Astrocyte (in vitro differentiated cells and primary cell): ENCODE data around the gene PRTG. TPM values are rescaled to one million over a fixed set of nuclear protein-coding genes. Genes with fewer than 3 reads are reported as not detected.

Source experiments
- DNase-seq: peaks from one replicate; pipeline ENCODE4 v3.0.0-alpha.2; 2010; ENCODE audit warnings: low read depth
- FAIRE-seq: peaks from 2 replicates; lab custom pipeline; 2011; peaks lifted over from hg19 to GRCh38; lab: Jason Lieb, UNC
- H2AFZ ChIP-seq: 2 replicates; pipeline ENCODE4 v1.6.0; 2012; ENCODE audit warnings: low read depth, low read length, inconsistent platforms
- H3K27ac ChIP-seq: 2 replicates; pipeline ENCODE4 v1.5.1; 2011; ENCODE audit warnings: low read depth, low read length, inconsistent platforms
- H3K27me3 ChIP-seq: 2 replicates; pipeline ENCODE4 v1.6.0; 2011; ENCODE audit warnings: low read length, inconsistent platforms; ENCODE audit not compliant: insufficient read depth
- H3K36me3 ChIP-seq: 2 replicates; pipeline ENCODE4 v1.5.1; 2011; ENCODE audit warnings: low read length, inconsistent platforms; ENCODE audit not compliant: insufficient read depth
- H3K4me1 ChIP-seq: 2 replicates; pipeline ENCODE4 v1.5.1; 2011; ENCODE audit warnings: low read length, inconsistent platforms; ENCODE audit not compliant: insufficient read depth
- H3K4me2 ChIP-seq: 2 replicates; pipeline ENCODE4 v1.6.0; 2012; ENCODE audit warnings: low read length, inconsistent platforms
- H3K4me3 ChIP-seq: 2 replicates; pipeline ENCODE4 v1.5.1; 2011; ENCODE audit warnings: low read depth, mild to moderate bottlenecking, low read length, inconsistent platforms; ENCODE audit not compliant: insufficient read depth
- H3K79me2 ChIP-seq: 2 replicates; pipeline ENCODE4 v1.6.0; 2012; ENCODE audit warnings: mild to moderate bottlenecking, low read length, inconsistent platforms; ENCODE audit not compliant: insufficient read depth
- H3K9ac ChIP-seq: 2 replicates; pipeline ENCODE4 v1.6.0; 2012; ENCODE audit warnings: mild to moderate bottlenecking, low read length, inconsistent platforms
- H3K9me3 ChIP-seq: 2 replicates; pipeline ENCODE4 v1.5.1; 2012; ENCODE audit warnings: low read depth, mild to moderate bottlenecking, low read length, inconsistent platforms; ENCODE audit not compliant: insufficient read depth
- H4K20me1 ChIP-seq: 2 replicates; pipeline ENCODE4 v1.6.0; 2012; ENCODE audit warnings: low read length, inconsistent platforms; ENCODE audit not compliant: insufficient read depth
- H3K27ac Mint-ChIP-seq: one replicate; pipeline ENCODE4 v1.8.0; 2021; ENCODE audit warnings: mild to moderate bottlenecking, mixed read lengths; ENCODE audit not compliant: unreplicated experiment
- H3K27me3 Mint-ChIP-seq: one replicate; pipeline ENCODE4 v1.8.0; 2021; ENCODE audit warnings: low read depth, mixed read lengths; ENCODE audit not compliant: unreplicated experiment
- H3K36me3 Mint-ChIP-seq: one replicate; pipeline ENCODE4 v1.8.0; 2021; ENCODE audit warnings: low read depth, mixed read lengths; ENCODE audit not compliant: unreplicated experiment
- H3K4me1 Mint-ChIP-seq: one replicate; pipeline ENCODE4 v1.8.0; 2021; ENCODE audit warnings: low read depth, mixed read lengths; ENCODE audit not compliant: unreplicated experiment
- H3K4me3 Mint-ChIP-seq: one replicate; pipeline ENCODE4 v1.8.0; 2021; ENCODE audit warnings: mild to moderate bottlenecking, moderate library complexity, mixed read lengths; ENCODE audit not compliant: unreplicated experiment
- H3K9me3 Mint-ChIP-seq: one replicate; pipeline ENCODE4 v1.8.0; 2021; ENCODE audit warnings: mild to moderate bottlenecking, mixed read lengths; ENCODE audit not compliant: unreplicated experiment
- CTCF ChIP-seq: IDR thresholded peaks from 2 replicates; pipeline ENCODE4 v1.5.1; 2011; ENCODE audit warnings: low read depth, mild to moderate bottlenecking, inconsistent platforms, low read length, moderate library complexity; ENCODE audit not compliant: insufficient read depth
- EZH2 ChIP-seq: IDR thresholded peaks from 2 replicates; pipeline ENCODE4 v1.6.1; 2012; ENCODE audit warnings: mild to moderate bottlenecking, low read length, inconsistent platforms; ENCODE audit not compliant: insufficient read depth
- total RNA-seq: library from RNA; stranded (reverse); gene quantifications from 2 replicates; pipeline ENCODE4 v1.2.1, GENCODE V29; 2021

Gene PRTG
- total RNA-seq, 1 donor from 2014 or later, result 39.4 TPM

GRCh38 chr15:55700876-55701275 is 42.1 kb downstream of the PRTG start:
- no peak overlapping the region for H2AFZ ChIP-seq
- H3K27ac ChIP-seq, result no peak overlapping the region
- H3K4me3 ChIP-seq, result no peak overlapping the region
- H4K20me1 ChIP-seq, result no peaks in the 10 kb centered on the region
- DNase-seq, result no peak
- no peak overlapping the region for H3K4me3 Mint-ChIP-seq
- no peaks in the 10 kb centered on the region for H3K79me2 ChIP-seq
- no peaks in the 10 kb centered on the region for H3K4me1 ChIP-seq
- H3K27me3 ChIP-seq, result no peaks in the 10 kb centered on the region
- peaks cover 2% of the 10 kb centered on the region for H3K36me3 Mint-ChIP-seq
- H3K4me1 Mint-ChIP-seq, result peaks cover 14% of the 10 kb centered on the region
- no peak overlapping the region for H3K4me2 ChIP-seq
- no peaks in the 10 kb centered on the region for H3K27me3 Mint-ChIP-seq
- H3K27ac Mint-ChIP-seq, result no peak overlapping the region
- H3K9me3 Mint-ChIP-seq, result no peaks in the 10 kb centered on the region
- no peak for TF ChIP-seq CTCF
- no peak for TF ChIP-seq EZH2
- no peak for FAIRE-seq
- no peaks in the 10 kb centered on the region for H3K9me3 ChIP-seq
- H3K36me3 ChIP-seq, result no peaks in the 10 kb centered on the region
- H3K9ac ChIP-seq, result no peak overlapping the region

- Histone ChIP-seq H3K79me2 (no peaks in the 10 kb centered on the region), H3K36me3 (no peaks in the 10 kb centered on the region), H3K4me3 (no peak overlapping the region), H2AFZ (no peak overlapping the region), H3K27ac (no peak overlapping the region), H3K4me1 (no peaks in the 10 kb centered on the region), H4K20me1 (no peaks in the 10 kb centered on the region), H3K27me3 (no peaks in the 10 kb centered on the region), H3K9ac (no peak overlapping the region), H3K9me3 (no peaks in the 10 kb centered on the region), H3K4me2 (no peak overlapping the region)
- Mint-ChIP-seq H3K27me3 (no peaks in the 10 kb centered on the region), H3K36me3 (peaks cover 2% of the 10 kb centered on the region), H3K4me3 (no peak overlapping the region), H3K9me3 (no peaks in the 10 kb centered on the region), H3K4me1 (peaks cover 17% of the 10 kb centered on the region), H3K27ac (no peak overlapping the region)
- FAIRE-seq, result no peak
- no peak for DNase-seq
- TF ChIP-seq EZH2 (no peak), CTCF (no peak)
Observed at GRCh38 chr15:55698653-55699052, 44.3 kb downstream of the PRTG start.

GRCh38 chr15:55696221-55696620 is 46.7 kb downstream of the PRTG start:
- Histone ChIP-seq H3K79me2 (no peaks in the 10 kb centered on the region), H3K4me3 (no peak overlapping the region), H3K9me3 (no peaks in the 10 kb centered on the region), H2AFZ (no peak overlapping the region), H3K4me1 (no peaks in the 10 kb centered on the region), H3K36me3 (no peaks in the 10 kb centered on the region), H3K4me2 (no peak overlapping the region), H3K9ac (no peak overlapping the region), H3K27me3 (no peaks in the 10 kb centered on the region), H3K27ac (no peak overlapping the region), H4K20me1 (no peaks in the 10 kb centered on the region)
- H3K4me3 Mint-ChIP-seq, result no peak overlapping the region
- DNase-seq (peak; percentile 12), FAIRE-seq (no peak)
- H3K36me3 Mint-ChIP-seq, result peaks cover 2% of the 10 kb centered on the region
- H3K27ac Mint-ChIP-seq, result no peak overlapping the region
- no peaks in the 10 kb centered on the region for H3K27me3 Mint-ChIP-seq
- TF ChIP-seq EZH2, result no peak
- TF ChIP-seq CTCF, result no peak
- no peaks in the 10 kb centered on the region for H3K9me3 Mint-ChIP-seq
- peaks cover 12% of the 10 kb centered on the region for H3K4me1 Mint-ChIP-seq
